HAP-1 (cell line): ENCODE results near the gene COA8.

Experiments used
- DNase-seq, 2 experiments: peaks; one replicate each; pipeline ENCODE4 v3.0.0-alpha.2; 2016 to 2020; ENCODE audit warnings: low spot score in 2 of 2
- H3K27me3 ChIP-seq: fragments of 250-450 bp; sonication (Bioruptor Pico); 2 replicates; pipeline ENCODE4 v1.5.1; 2020; ENCODE audit warnings: low read depth, mild to moderate bottlenecking, moderate library complexity
- H3K36me3 ChIP-seq: fragments of 250-450 bp; sonication (Bioruptor Pico); replicated peaks from 2 replicates; pipeline ENCODE4 v1.5.1; 2020; ENCODE audit warnings: mild to moderate bottlenecking
- H3K4me1 ChIP-seq: fragments of 250-450 bp; sonication (Bioruptor Pico); 2 replicates; pipeline ENCODE4 v1.5.1; 2020; ENCODE audit warnings: mild to moderate bottlenecking
- H3K4me3 ChIP-seq: fragments of 250-450 bp; sonication (Bioruptor Pico); 2 replicates; pipeline ENCODE4 v1.5.1; 2020; ENCODE audit warnings: mild to moderate bottlenecking, moderate library complexity
- H3K9me3 ChIP-seq: fragments of 250-450 bp; sonication (Bioruptor Pico); 2 replicates; pipeline ENCODE4 v1.5.1; 2020; ENCODE audit warnings: mild to moderate bottlenecking, moderate library complexity
- in situ Hi-C: fragments of 300-500 bp; cut with MboI; formaldehyde crosslinking; loops from 3 replicates; pipeline ENCODE4 v1.14.3; 2020; ENCODE audit warnings: low sequenced_read_pairs, inconsistent platforms, mixed read lengths

The COA8 gene

GRCh38 chr14:103562429-103563225 lies at the start of gene COA8, which contains the start of gene BAG5:
COA8 (plus strand) TSS chr14:103562960; CDS start chr14:103563002, 42 bp downstream.
BAG5 (minus strand) TSS chr14:103562657; CDS start chr14:103561164, 1,493 bp downstream.
- peak; percentile 72 to 89 for DNase-seq
- in situ Hi-C loops, result no loop called here
- Histone ChIP-seq H3K27me3 (no peaks in the 10 kb centered on the region), H3K4me3 (peak within 1 kb of the TSS; percentile 100), H3K4me1 (peaks cover 8% of the 10 kb centered on the region), H3K9me3 (no peaks in the 10 kb centered on the region), H3K36me3 (peaks cover 17% of the 10 kb centered on the region)

GRCh38 chr14:103514596-103515421 lies 48.0 kb upstream of the COA8 start:
- H3K27me3 ChIP-seq, result no peaks in the 10 kb centered on the region
- in situ Hi-C loops, result no loop called here

GRCh38 chr14:103516426-103517173 lies 46.2 kb upstream of the COA8 start:
- DNase-seq, result no peak
- H3K4me1 ChIP-seq, result no peaks in the 10 kb centered on the region
- H3K36me3 ChIP-seq, result peaks cover 29% of the 10 kb centered on the region
- H3K9me3 ChIP-seq, result no peaks in the 10 kb centered on the region
- in situ Hi-C loops, result no loop called here
- no peak overlapping the region for H3K4me3 ChIP-seq
- H3K27me3 ChIP-seq, result no peaks in the 10 kb centered on the region

More at GRCh38 chr14:103514596-103515421, 48.0 kb upstream of the COA8 start:
- H3K9me3 ChIP-seq, result no peaks in the 10 kb centered on the region
- no peak for DNase-seq
- peaks cover 17% of the 10 kb centered on the region for H3K36me3 ChIP-seq
- H3K4me1 ChIP-seq, result no peaks in the 10 kb centered on the region
- no peak overlapping the region for H3K4me3 ChIP-seq

GRCh38 chr14:103517174-103517566 lies 45.6 kb upstream of the COA8 start:
- H3K4me1 ChIP-seq, result no peaks in the 10 kb centered on the region
- in situ Hi-C loops, result no loop called here

GRCh38 chr14:103517721-103518421 lies 44.9 kb upstream of the COA8 start:
- in situ Hi-C loops, result no loop called here
- Histone ChIP-seq H3K27me3 (no peaks in the 10 kb centered on the region), H3K4me1 (peaks cover 2% of the 10 kb centered on the region; the same call in 1 of the 2 replicates), H3K36me3 (peaks cover 29% of the 10 kb centered on the region), H3K4me3 (no peak overlapping the region), H3K9me3 (no peaks in the 10 kb centered on the region)
- DNase-seq, result no peak

More at GRCh38 chr14:103517174-103517566, 45.6 kb upstream of the COA8 start:
- H3K36me3 ChIP-seq, result peaks cover 29% of the 10 kb centered on the region
- H3K4me3 ChIP-seq, result no peak overlapping the region
- H3K27me3 ChIP-seq, result no peaks in the 10 kb centered on the region
- DNase-seq, result no peak
- H3K9me3 ChIP-seq, result no peaks in the 10 kb centered on the region

- Histone ChIP-seq H3K36me3 (peaks cover 29% of the 10 kb centered on the region), H3K9me3 (no peaks in the 10 kb centered on the region), H3K4me3 (no peak overlapping the region), H3K27me3 (no peaks in the 10 kb centered on the region), H3K4me1 (peaks cover 3% of the 10 kb centered on the region; the same call in 1 of the 2 replicates)
- in situ Hi-C loops, result no loop called here
- DNase-seq, result peak in 1 of 2 experiments; percentile 85
Observed at GRCh38 chr14:103518422-103519042, 44.2 kb upstream of the COA8 start.

GRCh38 chr14:103519043-103519836 lies 43.5 kb upstream of the COA8 start:
- Histone ChIP-seq H3K4me1 (peaks cover 3% of the 10 kb centered on the region; the same call in 1 of the 2 replicates), H3K27me3 (no peaks in the 10 kb centered on the region), H3K4me3 (no peak overlapping the region), H3K9me3 (no peaks in the 10 kb centered on the region), H3K36me3 (peaks cover 29% of the 10 kb centered on the region)
- in situ Hi-C loops, result no loop called here
- DNase-seq, result no peak

GRCh38 chr14:103519837-103520212 lies 42.9 kb upstream of the COA8 start:
- Histone ChIP-seq H3K4me3 (no peak overlapping the region), H3K9me3 (no peaks in the 10 kb centered on the region), H3K4me1 (peaks cover 3% of the 10 kb centered on the region; the same call in 1 of the 2 replicates), H3K27me3 (no peaks in the 10 kb centered on the region), H3K36me3 (peaks cover 29% of the 10 kb centered on the region)
- no peak for DNase-seq
- in situ Hi-C loops, result no loop called here

GRCh38 chr14:103520269-103520656 lies 42.5 kb upstream of the COA8 start:
- in situ Hi-C loops, result no loop called here
- H3K4me1 ChIP-seq, result peaks cover 3% of the 10 kb centered on the region; the same call in 1 of the 2 replicates
- H3K36me3 ChIP-seq, result peaks cover 29% of the 10 kb centered on the region
- no peaks in the 10 kb centered on the region for H3K27me3 ChIP-seq
- peak overlapping the region; percentile 75 for H3K4me3 ChIP-seq
- no peaks in the 10 kb centered on the region for H3K9me3 ChIP-seq
- no peak for DNase-seq

- in situ Hi-C loops, result no loop called here
- H3K36me3 ChIP-seq, result peaks cover 29% of the 10 kb centered on the region
- no peaks in the 10 kb centered on the region for H3K27me3 ChIP-seq
- peaks cover 3% of the 10 kb centered on the region; the same call in 1 of the 2 replicates for H3K4me1 ChIP-seq
- peak; percentile 65 to 91 for DNase-seq
- no peaks in the 10 kb centered on the region for H3K9me3 ChIP-seq
- H3K4me3 ChIP-seq, result peak overlapping the region; percentile 75
Observed at GRCh38 chr14:103520657-103521437, 41.9 kb upstream of the COA8 start.

- Histone ChIP-seq H3K36me3 (peaks cover 29% of the 10 kb centered on the region), H3K27me3 (no peaks in the 10 kb centered on the region), H3K9me3 (no peaks in the 10 kb centered on the region), H3K4me3 (peak overlapping the region; percentile 75), H3K4me1 (peaks cover 3% of the 10 kb centered on the region; the same call in 1 of the 2 replicates)
- in situ Hi-C loops, result no loop called here
- no peak for DNase-seq
Observed at GRCh38 chr14:103521438-103521950, 41.3 kb upstream of the COA8 start.
